Femur (tissue), 1 donor: ENCODE data around the gene TMEM225B.
"Not testable (repeated sequence)": the region's sequence is repeated elsewhere in the genome, so short reads cannot be mapped to it uniquely, and the experiment has no call there.

Experiments
- DNase-seq: peaks from one replicate; pipeline ENCODE4 v3.0.0-alpha.2; 2017

The TMEM225B gene

GRCh38 chr7:99579956-99580777, 17.9 kb upstream of the TMEM225B start:
- DNase-seq: peak; percentile 63

GRCh38 chr7:99580778-99581332, 17.2 kb upstream of the TMEM225B start:
- DNase-seq: not testable (repeated sequence)

- no peak for DNase-seq
Observed at GRCh38 chr7:99588868-99589267, 9.2 kb upstream of the TMEM225B start.

- no peak for DNase-seq
Observed at GRCh38 chr7:99594948-99595745, 2.9 kb upstream of the TMEM225B start.

GRCh38 chr7:99596408-99596955, 1.6 kb upstream of the TMEM225B start:
- no peak for DNase-seq

GRCh38 chr7:99599836-99600235, 1.8 kb downstream of the TMEM225B start:
- no peak for DNase-seq

GRCh38 chr7:99601656-99602310, 3.7 kb downstream of the TMEM225B start:
- DNase-seq: no peak

- no peak for DNase-seq
Observed at GRCh38 chr7:99605527-99605926, 7.5 kb downstream of the TMEM225B start.

- no peak for DNase-seq
Observed at GRCh38 chr7:99606531-99606930, 8.5 kb downstream of the TMEM225B start.

GRCh38 chr7:99607548-99607947, 9.5 kb downstream of the TMEM225B start:
- DNase-seq: no peak

GRCh38 chr7:99614495-99614894, 16.4 kb downstream of the TMEM225B start:
- DNase-seq: no peak

- DNase-seq: no peak
Observed at GRCh38 chr7:99615989-99616358, 17.9 kb downstream of the TMEM225B start.

GRCh38 chr7:99616359-99617191, 18.5 kb downstream of the TMEM225B start, which contains the start of gene ZSCAN25:
TSS of gene ZSCAN25 (plus strand) at chr7:99616946. CDS start at chr7:99619607, 2,661 bp downstream.
- DNase-seq: peak; percentile 93

- no peak for DNase-seq
Observed at GRCh38 chr7:99617192-99617781, 19.2 kb downstream of the TMEM225B start.

GRCh38 chr7:99618726-99619125, 20.7 kb downstream of the TMEM225B start:
- DNase-seq: no peak

GRCh38 chr7:99619571-99620130, 21.6 kb downstream of the TMEM225B start:
- no peak for DNase-seq

- no peak for DNase-seq
Observed at GRCh38 chr7:99621271-99621670, 23.2 kb downstream of the TMEM225B start.

GRCh38 chr7:99622596-99622995, 24.5 kb downstream of the TMEM225B start:
- DNase-seq: no peak

- DNase-seq: no peak
Observed at GRCh38 chr7:99623091-99623693, 25.1 kb downstream of the TMEM225B start.

GRCh38 chr7:99623702-99624447, 25.8 kb downstream of the TMEM225B start:
- DNase-seq: no peak
